Lower leg skin (tissue), 3 donors: ENCODE measurements around the gene MOBP.

ENCODE experiments used
- CTCF ChIP-seq, 3 donors: fragments of 450-650 bp; IDR thresholded peaks; one replicate each; pipeline ENCODE4 v1.5.1; 2016; ENCODE audit warnings: antibody characterized with exemption in 3 of 3, mild to moderate bottlenecking in 3 of 3, moderate library complexity in 2 of 3
- POLR2A ChIP-seq, 2 donors: fragments of 450-650 bp; IDR thresholded peaks; one replicate each; pipeline ENCODE4 v1.6.1; 2016 to 2017; ENCODE audit warnings: antibody characterized with exemption in 2 of 2, mild to moderate bottlenecking in 1 of 2, moderate library complexity in 1 of 2

- TF ChIP-seq CTCF (IDR thresholded peaks at IDR 0.05) (no peak), POLR2A (IDR thresholded peaks at IDR 0.05) (no peak)
Measured at GRCh38 chr3:39540162-39540921, 72.9 kb downstream of the MOBP start.
